ENCODE results near the gene NAA25.
A peak's percentile ranks its signal among the peaks of the same experiment; 100 is the strongest.

NAA25 gene

DNA sequence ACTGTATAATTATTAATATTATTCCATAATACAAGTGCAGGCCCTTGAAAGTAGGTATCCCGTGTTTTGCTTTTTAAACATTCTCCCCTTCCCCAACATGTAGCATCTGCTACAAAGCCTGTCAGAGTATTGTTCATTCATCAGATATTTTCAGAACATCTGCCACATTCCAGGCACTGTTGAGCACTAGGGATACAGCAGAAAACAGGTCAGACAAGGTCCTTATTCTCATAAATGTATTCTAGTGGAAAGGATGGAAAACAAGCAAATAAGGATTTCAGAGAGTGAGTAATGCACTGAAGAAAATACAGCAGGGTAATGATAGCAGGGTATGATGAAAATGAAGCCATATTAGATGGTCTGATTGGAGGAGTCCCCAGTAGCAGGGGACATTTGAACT, 91.5 kb downstream of the NAA25 start:
- Histone ChIP-seq H4K20me1 (ENCODE audit: low read depth, low read length) (peaks cover 20% of the 10 kb centered on the region; the same call in 1 of the 2 replicates), H3K79me2 (ENCODE audit: insufficient read depth, low read length) (peaks cover 93% of the 10 kb centered on the region), H3K27me3 (ENCODE audit: low read length) (no peaks in the 10 kb centered on the region), H3K9ac (ENCODE audit: low read length) (no peak overlapping the region), H3K4me2 (ENCODE audit: low read depth, low read length, poor library complexity, severe bottlenecking) (no peak overlapping the region), H3F3A (ENCODE audit: insufficient read depth) (peaks cover 20% of the 10 kb centered on the region), H3K27ac (ENCODE audit: low read depth, low read length) (no peak overlapping the region), H3K36me3 (ENCODE audit: low read length) (peaks cover 14% of the 10 kb centered on the region), H3K4me3 (ENCODE audit: insufficient read depth, low read length, poor library complexity, severe bottlenecking) (no peak overlapping the region), H3K9me3 (ENCODE audit: insufficient read depth, low read length) (no peaks in the 10 kb centered on the region), H3K9me2 (replicated peaks; ENCODE audit: insufficient read depth, low read length) (no peaks in the 10 kb centered on the region), H2AFZ (ENCODE audit: low read depth, low read length, severe bottlenecking) (no peak overlapping the region)
- TF ChIP-seq, protein P1, sequence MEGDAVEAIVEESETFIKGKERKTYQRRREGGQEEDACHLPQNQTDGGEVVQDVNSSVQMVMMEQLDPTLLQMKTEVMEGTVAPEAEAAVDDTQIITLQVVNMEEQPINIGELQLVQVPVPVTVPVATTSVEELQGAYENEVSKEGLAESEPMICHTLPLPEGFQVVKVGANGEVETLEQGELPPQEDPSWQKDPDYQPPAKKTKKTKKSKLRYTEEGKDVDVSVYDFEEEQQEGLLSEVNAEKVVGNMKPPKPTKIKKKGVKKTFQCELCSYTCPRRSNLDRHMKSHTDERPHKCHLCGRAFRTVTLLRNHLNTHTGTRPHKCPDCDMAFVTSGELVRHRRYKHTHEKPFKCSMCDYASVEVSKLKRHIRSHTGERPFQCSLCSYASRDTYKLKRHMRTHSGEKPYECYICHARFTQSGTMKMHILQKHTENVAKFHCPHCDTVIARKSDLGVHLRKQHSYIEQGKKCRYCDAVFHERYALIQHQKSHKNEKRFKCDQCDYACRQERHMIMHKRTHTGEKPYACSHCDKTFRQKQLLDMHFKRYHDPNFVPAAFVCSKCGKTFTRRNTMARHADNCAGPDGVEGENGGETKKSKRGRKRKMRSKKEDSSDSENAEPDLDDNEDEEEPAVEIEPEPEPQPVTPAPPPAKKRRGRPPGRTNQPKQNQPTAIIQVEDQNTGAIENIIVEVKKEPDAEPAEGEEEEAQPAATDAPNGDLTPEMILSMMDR (IDR thresholded peaks at IDR 0.05; ENCODE audit: insufficient read depth, low read length, poor library complexity, severe bottlenecking): no peak
- TF ChIP-seq EZH2phosphoT487 (conservative IDR thresholded peaks at IDR 0.05; ENCODE audit: low read length): no peak

DNA sequence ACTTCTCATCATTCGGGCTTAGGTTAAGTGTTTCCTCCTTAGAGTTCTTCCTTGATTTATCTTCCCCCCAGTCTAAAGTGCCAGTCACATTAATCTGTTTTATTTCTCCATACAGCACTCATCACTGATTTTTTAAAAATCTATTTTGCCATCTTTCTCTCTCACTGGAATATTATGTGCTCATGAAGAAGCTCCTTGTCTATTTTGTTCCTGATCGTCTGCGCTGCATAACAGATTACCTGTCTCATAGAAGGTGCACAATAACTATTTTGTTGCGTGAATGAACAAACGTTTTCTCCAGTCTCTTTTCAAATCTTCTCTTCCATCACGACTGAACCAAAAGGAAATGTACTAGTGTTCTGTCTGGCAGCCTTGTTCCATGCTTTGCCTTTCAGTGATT, 92.6 kb downstream of the NAA25 start:
- no peak overlapping the region for H2AFZ ChIP-seq (ENCODE audit: low read depth, low read length, severe bottlenecking)
- peaks cover 93% of the 10 kb centered on the region for H3K79me2 ChIP-seq (ENCODE audit: insufficient read depth, low read length)
- no peak overlapping the region for H3K9ac ChIP-seq (ENCODE audit: low read length)
- H3K27me3 ChIP-seq (ENCODE audit: low read length): no peaks in the 10 kb centered on the region
- H3K9me2 ChIP-seq (replicated peaks; ENCODE audit: insufficient read depth, low read length): no peaks in the 10 kb centered on the region
- no peak overlapping the region for H3K4me2 ChIP-seq (ENCODE audit: low read depth, low read length, poor library complexity, severe bottlenecking)
- no peaks in the 10 kb centered on the region for H3K9me3 ChIP-seq (ENCODE audit: insufficient read depth, low read length)
- H3K27ac ChIP-seq (ENCODE audit: low read depth, low read length): no peak overlapping the region
- H4K20me1 ChIP-seq (ENCODE audit: low read depth, low read length): peaks cover 20% of the 10 kb centered on the region; the same call in 1 of the 2 replicates
- H3K36me3 ChIP-seq (ENCODE audit: low read length): peaks cover 14% of the 10 kb centered on the region
- H3F3A ChIP-seq (ENCODE audit: insufficient read depth): peaks cover 20% of the 10 kb centered on the region
- TF ChIP-seq, protein P1 (IDR thresholded peaks at IDR 0.05; ENCODE audit: insufficient read depth, low read length, poor library complexity, severe bottlenecking): no peak
- TF ChIP-seq EZH2phosphoT487 (conservative IDR thresholded peaks at IDR 0.05; ENCODE audit: low read length): no peak
- H3K4me3 ChIP-seq (ENCODE audit: insufficient read depth, low read length, poor library complexity, severe bottlenecking): no peak overlapping the region

DNA sequence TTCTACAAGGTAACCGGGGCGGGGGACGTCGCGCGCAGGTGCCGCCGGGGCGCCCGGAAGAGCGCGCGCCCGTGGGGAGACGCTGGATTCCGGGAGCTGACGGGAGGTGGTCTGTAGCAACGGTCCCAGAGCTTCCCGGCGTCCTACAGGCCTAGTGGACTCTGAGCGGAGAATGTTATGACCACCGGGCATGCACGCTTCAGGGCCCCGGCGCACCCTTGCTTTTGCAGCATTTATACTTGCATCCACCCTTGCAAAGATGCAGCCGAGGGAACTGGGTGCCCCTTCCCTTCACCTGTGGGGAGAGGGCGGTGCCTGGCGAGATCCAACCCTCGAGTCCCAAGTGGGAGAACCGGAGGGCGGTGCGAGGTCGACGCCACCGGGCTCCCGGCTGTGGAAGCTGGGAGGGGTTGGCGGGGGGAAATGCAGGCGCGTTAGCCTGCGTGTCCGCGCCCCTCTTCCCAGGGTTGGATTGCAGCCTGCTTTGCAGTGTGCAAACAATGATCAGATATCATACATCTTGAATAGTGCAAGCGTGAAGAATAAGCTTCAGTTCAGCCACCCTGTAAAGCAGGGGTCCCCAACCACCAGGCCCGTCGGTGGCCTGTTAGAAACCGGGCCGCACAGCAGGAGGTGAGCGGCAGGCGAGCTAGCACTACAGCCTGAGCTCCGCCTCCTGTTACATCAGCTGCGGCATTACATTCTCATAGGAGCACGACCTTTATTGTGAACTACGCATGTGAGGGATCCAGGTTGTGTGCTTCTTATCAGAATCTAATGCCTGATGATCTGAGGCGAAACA, 94.8 kb downstream of the NAA25 start:
- Histone ChIP-seq H3K27ac (ENCODE audit: low read depth, low read length) (peak overlapping the region; percentile 95), H3K36me3 (ENCODE audit: low read length) (peaks cover 12% of the 10 kb centered on the region), H2AFZ (ENCODE audit: low read depth, low read length, severe bottlenecking) (peak overlapping the region; percentile 78), H3K27me3 (ENCODE audit: low read length) (no peaks in the 10 kb centered on the region), H3K9me2 (replicated peaks; ENCODE audit: insufficient read depth, low read length) (no peaks in the 10 kb centered on the region), H4K20me1 (ENCODE audit: low read depth, low read length) (peaks cover 17% of the 10 kb centered on the region; the same call in 1 of the 2 replicates), H3K9me3 (ENCODE audit: insufficient read depth, low read length) (no peaks in the 10 kb centered on the region), H3K79me2 (ENCODE audit: insufficient read depth, low read length) (peaks cover 80% of the 10 kb centered on the region), H3K4me3 (ENCODE audit: insufficient read depth, low read length, poor library complexity, severe bottlenecking) (peak overlapping the region; percentile 89), H3F3A (ENCODE audit: insufficient read depth) (peaks cover 28% of the 10 kb centered on the region), H3K9ac (ENCODE audit: low read length) (peak overlapping the region; percentile 90), H3K4me2 (ENCODE audit: low read depth, low read length, poor library complexity, severe bottlenecking) (peak overlapping the region; percentile 90)
- TF ChIP-seq, protein P1 (IDR thresholded peaks at IDR 0.05; ENCODE audit: insufficient read depth, low read length, poor library complexity, severe bottlenecking): no peak
- TF ChIP-seq EZH2phosphoT487 (conservative IDR thresholded peaks at IDR 0.05; ENCODE audit: low read length): no peak
